ENCODE results near the gene HOXA2.

DNA sequence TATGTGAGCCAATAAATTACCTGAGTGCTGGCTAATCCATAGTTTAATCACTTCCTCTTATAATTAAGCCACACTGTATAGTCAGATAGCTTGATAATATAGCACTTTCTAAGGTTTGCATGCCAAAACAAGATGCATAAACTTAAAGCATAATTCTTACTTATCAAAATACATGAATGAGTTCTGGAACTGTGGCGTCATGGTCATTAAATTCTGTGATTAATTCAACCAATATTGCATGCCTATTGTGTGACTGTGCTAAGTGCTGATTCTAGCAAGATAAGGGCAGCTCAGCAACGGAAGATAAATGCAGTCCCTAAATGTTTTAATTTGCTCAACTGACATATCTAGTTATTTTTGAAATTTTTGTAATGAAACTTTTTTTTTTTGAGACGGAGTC, 36.3 kb downstream of the HOXA2 start:
- no peak for TF ChIP-seq POLR2A (IDR thresholded peaks at IDR 0.05)
- TF ChIP-seq, protein P1, sequence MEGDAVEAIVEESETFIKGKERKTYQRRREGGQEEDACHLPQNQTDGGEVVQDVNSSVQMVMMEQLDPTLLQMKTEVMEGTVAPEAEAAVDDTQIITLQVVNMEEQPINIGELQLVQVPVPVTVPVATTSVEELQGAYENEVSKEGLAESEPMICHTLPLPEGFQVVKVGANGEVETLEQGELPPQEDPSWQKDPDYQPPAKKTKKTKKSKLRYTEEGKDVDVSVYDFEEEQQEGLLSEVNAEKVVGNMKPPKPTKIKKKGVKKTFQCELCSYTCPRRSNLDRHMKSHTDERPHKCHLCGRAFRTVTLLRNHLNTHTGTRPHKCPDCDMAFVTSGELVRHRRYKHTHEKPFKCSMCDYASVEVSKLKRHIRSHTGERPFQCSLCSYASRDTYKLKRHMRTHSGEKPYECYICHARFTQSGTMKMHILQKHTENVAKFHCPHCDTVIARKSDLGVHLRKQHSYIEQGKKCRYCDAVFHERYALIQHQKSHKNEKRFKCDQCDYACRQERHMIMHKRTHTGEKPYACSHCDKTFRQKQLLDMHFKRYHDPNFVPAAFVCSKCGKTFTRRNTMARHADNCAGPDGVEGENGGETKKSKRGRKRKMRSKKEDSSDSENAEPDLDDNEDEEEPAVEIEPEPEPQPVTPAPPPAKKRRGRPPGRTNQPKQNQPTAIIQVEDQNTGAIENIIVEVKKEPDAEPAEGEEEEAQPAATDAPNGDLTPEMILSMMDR (IDR thresholded peaks at IDR 0.05) = no peak
